Calu3 (cell line): ENCODE measurements around the gene FBXO39. TPM values are rescaled to one million over a fixed set of nuclear protein-coding genes. Genes with fewer than 3 reads are reported as not detected.
"Not testable (repeated sequence)": the region's sequence is repeated elsewhere in the genome, so short reads cannot be mapped to it uniquely, and the experiment has no call there.

Source experiments
- BruUV-seq: library from RNA; stranded (reverse); fragments of 400-500 nt; replicated peaks from 2 replicates; lab custom pipeline; 2021; lab: Mats Ljungman, UMichigan
- CTCF ChIA-PET: fragments of 300-600 bp; sonication (Branson Sonifier 250); formaldehyde crosslinking; loops from one replicate; lab custom pipeline; 2022; ENCODE audit warnings: antibody characterized with exemption; lab: Charles Lee
- DNase-seq: peaks from one replicate; pipeline ENCODE4 v3.0.0; 2022
- H3K27ac Mint-ChIP-seq: one replicate; pipeline ENCODE4 v1.8.0; 2022; ENCODE audit warnings: mixed read lengths; ENCODE audit not compliant: unreplicated experiment
- H3K27me3 Mint-ChIP-seq: one replicate; pipeline ENCODE4 v1.8.0; 2022; ENCODE audit warnings: mixed read lengths; ENCODE audit not compliant: unreplicated experiment
- H3K36me3 Mint-ChIP-seq: one replicate; pipeline ENCODE4 v1.8.0; 2022; ENCODE audit warnings: mild to moderate bottlenecking, moderate library complexity, mixed read lengths; ENCODE audit not compliant: insufficient read depth, unreplicated experiment
- H3K4me1 Mint-ChIP-seq: one replicate; pipeline ENCODE4 v1.8.0; 2022; ENCODE audit warnings: mild to moderate bottlenecking, low read depth, mixed read lengths; ENCODE audit not compliant: unreplicated experiment
- H3K4me3 Mint-ChIP-seq: one replicate; pipeline ENCODE4 v1.8.0; 2022; ENCODE audit warnings: mild to moderate bottlenecking, low read depth, moderate library complexity, mixed read lengths; ENCODE audit not compliant: unreplicated experiment
- H3K9me3 Mint-ChIP-seq: one replicate; pipeline ENCODE4 v1.8.0; 2022; ENCODE audit warnings: low read depth, mixed read lengths; ENCODE audit not compliant: unreplicated experiment
- CTCF ChIP-seq: fragments of 200-600 bp; IDR thresholded peaks from one replicate; pipeline ENCODE4 v1.8.0; 2022; ENCODE audit warnings: antibody characterized with exemption; ENCODE audit not compliant: unreplicated experiment
- intact Hi-C: fragments of 100-400 bp; cut with micrococcal nuclease; formaldehyde crosslinking; loops from one replicate; pipeline ENCODE4 v1.10.0; 2022; ENCODE audit not compliant: unreplicated experiment
- total RNA-seq: library from RNA; stranded (reverse); gene quantifications from 2 replicates; pipeline ENCODE4 v1.2.3, GENCODE V29; 2022

Gene FBXO39
- total RNA-seq, 1 experiment from 2014 or later, result 0.59 TPM

- intact Hi-C loops, result no loop called here
- H3K36me3 Mint-ChIP-seq, result no peaks in the 10 kb centered on the region
- no TSS peak for BruUV-seq
- H3K27me3 Mint-ChIP-seq, result peaks cover 21% of the 10 kb centered on the region
- CTCF ChIA-PET, result no interaction called here
- no peak for DNase-seq
- no peak for TF ChIP-seq CTCF
- no peak overlapping the region for H3K27ac Mint-ChIP-seq
- peaks cover 6% of the 10 kb centered on the region for H3K9me3 Mint-ChIP-seq
- no peaks in the 10 kb centered on the region for H3K4me1 Mint-ChIP-seq
- no peak overlapping the region for H3K4me3 Mint-ChIP-seq
These were observed 7.6 kb upstream of the FBXO39 start for GRCh38 chr17:6768447-6768846.

GRCh38 chr17:6772016-6772415, 4.0 kb upstream of the FBXO39 start:
- H3K27ac Mint-ChIP-seq, result no peak overlapping the region
- H3K27me3 Mint-ChIP-seq, result peaks cover 16% of the 10 kb centered on the region
- no peak overlapping the region for H3K4me3 Mint-ChIP-seq
- H3K9me3 Mint-ChIP-seq, result peaks cover 6% of the 10 kb centered on the region
- no peaks in the 10 kb centered on the region for H3K36me3 Mint-ChIP-seq
- CTCF ChIA-PET, result no interaction called here
- no peak for DNase-seq
- no peak for TF ChIP-seq CTCF
- no TSS peak for BruUV-seq
- intact Hi-C loops, result no loop called here
- H3K4me1 Mint-ChIP-seq, result no peaks in the 10 kb centered on the region

- DNase-seq, intact Hi-C loops, H3K4me1 Mint-ChIP-seq, H3K4me3 Mint-ChIP-seq, H3K9me3 Mint-ChIP-seq, H3K27ac Mint-ChIP-seq, H3K36me3 Mint-ChIP-seq, BruUV-seq, CTCF ChIA-PET: not testable (repeated sequence)
- peaks cover 45% of the 10 kb centered on the region for H3K27me3 Mint-ChIP-seq
These were observed 1.1 kb upstream of the FBXO39 start for GRCh38 chr17:6774906-6775305.

GRCh38 chr17:6779411-6779810, 3.4 kb downstream of the FBXO39 start:
- no peak for DNase-seq
- no TSS peak for BruUV-seq

More at GRCh38 chr17:6779411-6779810, 3.4 kb downstream of the FBXO39 start:
- intact Hi-C loops, result no loop called here
- TF ChIP-seq CTCF, result no peak
- peaks cover 76% of the 10 kb centered on the region for H3K27me3 Mint-ChIP-seq
- no peaks in the 10 kb centered on the region for H3K9me3 Mint-ChIP-seq
- no peaks in the 10 kb centered on the region for H3K4me1 Mint-ChIP-seq
- H3K36me3 Mint-ChIP-seq, result no peaks in the 10 kb centered on the region
- CTCF ChIA-PET, result no interaction called here
- no peak overlapping the region for H3K4me3 Mint-ChIP-seq
- no peak overlapping the region for H3K27ac Mint-ChIP-seq
